HEK293 (cell line): ENCODE data around the gene ALDH16A1.

Experiments
- CTCF ChIA-PET: fragments of 350-600 bp; formaldehyde crosslinking; extraction: SDS; loops from one replicate; lab custom pipeline; 2021; ENCODE audit warnings: antibody characterized with exemption; lab: Yijun Ruan, JAX
- POLR2A ChIA-PET: fragments of 300-600 bp; formaldehyde crosslinking; extraction: SDS; loops from one replicate; lab custom pipeline; 2020; ENCODE audit warnings: antibody characterized with exemption, inconsistent platforms; lab: Yijun Ruan, JAX
- H3K27ac ChIP-seq: fragments of 200-500 bp; sonication (Bioruptor generic); 2 replicates; pipeline ENCODE4 v1.5.1; 2014; ENCODE audit warnings: low read depth, low read length, control low read depth, inconsistent platforms; ENCODE audit errors: extremely low read depth
- H3K36me3 ChIP-seq, 2 experiments: fragments of 200-500 bp in 1 of 2; sonication (Bioruptor generic) in 1 of 2; 1 replicate in 1 of 2; 2 replicates in 1 of 2; pipeline ENCODE4 v1.5.1; 2014 to 2017; ENCODE audit warnings: inconsistent platforms in 2 of 2, low read length in 2 of 2; ENCODE audit not compliant: control insufficient read depth in 2 of 2, insufficient read depth in 1 of 2
- H3K4me1 ChIP-seq: fragments of 200-500 bp; sonication (Bioruptor generic); 2 replicates; pipeline ENCODE4 v1.5.1; 2014; ENCODE audit warnings: mild to moderate bottlenecking, low read length, inconsistent platforms; ENCODE audit not compliant: control insufficient read depth, insufficient read depth
- H3K4me3 ChIP-seq: 2 replicates; pipeline ENCODE4 v1.5.1; 2011; ENCODE audit warnings: low read depth, mild to moderate bottlenecking, control low read depth, low read length, moderate library complexity
- H3K9me3 ChIP-seq: fragments of 200-500 bp; sonication (Bioruptor generic); 2 replicates; pipeline ENCODE4 v1.5.1; 2014; ENCODE audit warnings: low read depth, low read length, inconsistent platforms; ENCODE audit not compliant: control insufficient read depth, insufficient read depth
- BCL11B ChIP-seq: fragments of 450-650 bp; formaldehyde crosslinking; IDR thresholded peaks from 2 replicates; pipeline ENCODE4 v1.5.1; 2016; ENCODE audit warnings: low read depth, missing biosample characterization, missing genetic modification characterization
- KLF1 ChIP-seq: fragments of 450-650 bp; formaldehyde crosslinking; IDR thresholded peaks from 2 replicates; pipeline ENCODE4 v1.5.1; 2016; ENCODE audit warnings: missing biosample characterization, missing genetic modification characterization
- KLF10 ChIP-seq: fragments of 450-650 bp; IDR thresholded peaks from 2 replicates; pipeline ENCODE4 v1.5.1; 2018; ENCODE audit warnings: missing biosample characterization, mild to moderate bottlenecking, missing genetic modification characterization
- SP2 ChIP-seq: fragments of 450-650 bp; formaldehyde crosslinking; IDR thresholded peaks from 2 replicates; pipeline ENCODE4 v1.5.1; 2016; ENCODE audit warnings: missing biosample characterization, missing genetic modification characterization
- SP3 ChIP-seq: fragments of 450-650 bp; formaldehyde crosslinking; IDR thresholded peaks from 2 replicates; pipeline ENCODE4 v1.5.1; 2016; ENCODE audit warnings: missing biosample characterization, missing genetic modification characterization
- ZBTB17 ChIP-seq: fragments of 450-650 bp; formaldehyde crosslinking; IDR thresholded peaks from 2 replicates; pipeline ENCODE4 v1.5.1; 2016; ENCODE audit warnings: missing biosample characterization, missing genetic modification characterization
- ZFHX2 ChIP-seq: fragments of 450-650 bp; formaldehyde crosslinking; conservative IDR thresholded peaks from 2 replicates; pipeline ENCODE4 v1.5.1; 2016; ENCODE audit warnings: missing biosample characterization, missing genetic modification characterization
- ZNF121 ChIP-seq: fragments of 450-650 bp; formaldehyde crosslinking; IDR thresholded peaks from 2 replicates; pipeline ENCODE4 v1.5.1; 2016; ENCODE audit warnings: missing biosample characterization, missing genetic modification characterization
- ZNF202 ChIP-seq: fragments of 450-650 bp; formaldehyde crosslinking; IDR thresholded peaks from 2 replicates; pipeline ENCODE4 v1.5.1; 2016; ENCODE audit warnings: missing biosample characterization, missing genetic modification characterization, borderline replicate concordance
- ZNF335 ChIP-seq: fragments of 450-650 bp; formaldehyde crosslinking; conservative IDR thresholded peaks from 2 replicates; pipeline ENCODE4 v1.5.1; 2016; ENCODE audit warnings: missing biosample characterization, missing genetic modification characterization
- ZNF341 ChIP-seq: fragments of 450-650 bp; formaldehyde crosslinking; IDR thresholded peaks from 2 replicates; pipeline ENCODE4; 2016; ENCODE audit warnings: low read depth, missing biosample characterization, missing genetic modification characterization
- ZNF623 ChIP-seq: fragments of 450-650 bp; formaldehyde crosslinking; IDR thresholded peaks from 2 replicates; pipeline ENCODE4 v1.5.1; 2016; ENCODE audit warnings: missing biosample characterization, missing genetic modification characterization
- ZNF791 ChIP-seq: fragments of 450-650 bp; formaldehyde crosslinking; IDR thresholded peaks from 2 replicates; pipeline ENCODE4 v1.5.1; 2016; ENCODE audit warnings: missing biosample characterization, missing genetic modification characterization
- ZXDB ChIP-seq: fragments of 450-650 bp; formaldehyde crosslinking; IDR thresholded peaks from 2 replicates; pipeline ENCODE4 v1.5.1; 2016; ENCODE audit warnings: missing biosample characterization, missing genetic modification characterization
- TF ChIP-seq, protein P1 (sequence below): fragments of 450-650 bp; formaldehyde crosslinking; IDR thresholded peaks from 2 replicates; pipeline ENCODE4 v1.5.1; 2016; ENCODE audit warnings: missing biosample characterization, missing genetic modification characterization
- TF ChIP-seq, protein P2 (sequence below): fragments of 450-650 bp; formaldehyde crosslinking; IDR thresholded peaks from 2 replicates; pipeline ENCODE4 v1.5.1; 2016; ENCODE audit warnings: missing biosample characterization, missing genetic modification characterization, low read depth
- TF ChIP-seq, protein P3 (sequence below): fragments of 450-650 bp; formaldehyde crosslinking; optimal IDR thresholded peaks from 2 replicates; pipeline ENCODE3; 2016; ENCODE audit warnings: missing biosample characterization, mild to moderate bottlenecking, missing genetic modification characterization

The ALDH16A1 gene

DNA sequence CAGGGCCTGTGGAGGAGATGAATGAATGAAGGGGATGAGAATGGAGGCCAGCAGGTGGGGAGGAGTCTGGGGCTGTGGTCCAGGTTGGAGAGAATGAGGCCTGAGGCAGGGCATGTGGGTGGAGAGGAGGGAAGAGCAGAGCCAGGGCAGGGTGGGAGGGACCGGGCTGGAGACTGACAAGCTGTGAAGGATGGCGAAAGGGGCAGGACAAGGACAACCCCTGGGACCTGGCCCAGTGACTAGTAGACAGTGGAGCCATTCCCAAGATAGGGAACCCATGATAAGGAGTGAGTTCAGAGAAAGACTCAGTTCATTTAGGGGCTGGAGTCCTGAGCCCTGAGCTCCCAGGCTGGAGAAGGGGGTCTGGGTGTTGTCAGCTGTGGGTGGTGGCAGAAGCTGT lies 32.8 kb upstream of the ALDH16A1 start:
- no peak for TF ChIP-seq ZNF341
- no peak for TF ChIP-seq KLF10 (tag by site-specific recombination)
- peak; percentile 58 for TF ChIP-seq ZFHX2 (tag by site-specific recombination)
- Histone ChIP-seq H3K27ac (no peak overlapping the region), H3K4me3 (no peak overlapping the region), H3K36me3 (no peaks in the 10 kb centered on the region), H3K4me1 (peaks cover 5% of the 10 kb centered on the region), H3K9me3 (no peaks in the 10 kb centered on the region)
- ChIA-PET CTCF (interaction anchor here (1.1 to 4.5 kb wide), 5 partner anchors 9 to 38 kb away, joined by 3 to 28 read pairs (median 10); no protein-coding TSS in a partner anchor), POLR2A (no interaction called here)

DNA sequence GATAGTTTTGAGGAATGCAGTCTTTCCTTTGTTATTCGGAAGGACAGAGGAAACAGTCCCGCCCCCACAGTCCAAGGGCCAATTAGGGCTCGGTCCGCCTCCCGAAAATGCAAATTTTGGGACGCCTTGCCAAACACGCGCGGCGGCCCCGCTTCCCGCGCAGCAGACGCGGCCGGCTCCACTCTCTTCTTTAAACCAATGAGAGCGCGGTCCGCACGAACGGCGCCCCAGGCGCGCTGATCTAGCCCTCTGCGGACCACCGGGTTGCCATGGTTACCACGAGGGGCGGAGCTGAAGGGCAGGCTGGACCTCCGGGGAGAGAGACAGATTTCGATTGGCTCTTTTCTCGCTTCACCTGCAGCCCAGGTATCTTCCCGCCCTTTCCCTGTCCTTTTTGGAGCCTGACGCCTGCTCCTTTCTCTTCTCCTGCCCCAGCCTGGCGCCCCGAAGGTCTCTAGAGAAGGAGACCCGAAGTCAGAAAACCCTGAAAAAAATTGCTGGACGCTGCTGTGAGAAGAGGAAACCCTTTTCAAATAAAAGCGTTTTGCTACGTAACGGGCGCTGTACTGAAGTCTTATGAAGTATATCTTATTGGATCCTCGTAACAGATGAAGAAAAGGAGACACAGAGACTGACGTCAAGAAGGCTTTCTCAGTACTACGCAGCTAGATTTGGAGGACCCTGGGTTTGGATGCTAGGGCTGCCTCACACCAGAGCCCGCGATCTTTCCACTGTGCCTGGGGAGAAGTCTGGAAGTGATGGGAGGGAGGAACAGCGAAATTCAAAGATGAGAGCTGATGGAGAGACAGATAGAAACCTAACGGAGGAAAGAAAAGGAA lies 31.8 kb upstream of the ALDH16A1 start:
- Histone ChIP-seq H3K4me1 (peaks cover 5% of the 10 kb centered on the region), H3K4me3 (peak overlapping the region; percentile 16; the same call in 1 of the 2 replicates), H3K36me3 (no peaks in the 10 kb centered on the region), H3K27ac (no peak overlapping the region), H3K9me3 (no peaks in the 10 kb centered on the region)
- CTCF ChIA-PET = interaction anchor here (0.6 to 4.5 kb wide), 9 partner anchors 10 to 137 kb away, joined by 3 to 28 read pairs (median 4); no protein-coding TSS in a partner anchor
- TF ChIP-seq ZNF335 (peak; percentile 70), ZNF623 (no peak), ZNF791 (tag by site-specific recombination) (no peak; the same call in 1 of the 2 replicates), KLF1 (tag by site-specific recombination) (no peak), ZBTB17 (tag by site-specific recombination) (peak; percentile 52), BCL11B (tag by site-specific recombination) (no peak), SP3 (0 out of 2 replicates have a peak, but pooled peaks have one; percentile 29), ZNF202 (tag by site-specific recombination) (no peak), ZNF121 (tag by site-specific recombination) (no peak), ZXDB (tag by site-specific recombination) (peak; percentile 58), SP2 (peak; percentile 69)
- TF ChIP-seq, protein P1, sequence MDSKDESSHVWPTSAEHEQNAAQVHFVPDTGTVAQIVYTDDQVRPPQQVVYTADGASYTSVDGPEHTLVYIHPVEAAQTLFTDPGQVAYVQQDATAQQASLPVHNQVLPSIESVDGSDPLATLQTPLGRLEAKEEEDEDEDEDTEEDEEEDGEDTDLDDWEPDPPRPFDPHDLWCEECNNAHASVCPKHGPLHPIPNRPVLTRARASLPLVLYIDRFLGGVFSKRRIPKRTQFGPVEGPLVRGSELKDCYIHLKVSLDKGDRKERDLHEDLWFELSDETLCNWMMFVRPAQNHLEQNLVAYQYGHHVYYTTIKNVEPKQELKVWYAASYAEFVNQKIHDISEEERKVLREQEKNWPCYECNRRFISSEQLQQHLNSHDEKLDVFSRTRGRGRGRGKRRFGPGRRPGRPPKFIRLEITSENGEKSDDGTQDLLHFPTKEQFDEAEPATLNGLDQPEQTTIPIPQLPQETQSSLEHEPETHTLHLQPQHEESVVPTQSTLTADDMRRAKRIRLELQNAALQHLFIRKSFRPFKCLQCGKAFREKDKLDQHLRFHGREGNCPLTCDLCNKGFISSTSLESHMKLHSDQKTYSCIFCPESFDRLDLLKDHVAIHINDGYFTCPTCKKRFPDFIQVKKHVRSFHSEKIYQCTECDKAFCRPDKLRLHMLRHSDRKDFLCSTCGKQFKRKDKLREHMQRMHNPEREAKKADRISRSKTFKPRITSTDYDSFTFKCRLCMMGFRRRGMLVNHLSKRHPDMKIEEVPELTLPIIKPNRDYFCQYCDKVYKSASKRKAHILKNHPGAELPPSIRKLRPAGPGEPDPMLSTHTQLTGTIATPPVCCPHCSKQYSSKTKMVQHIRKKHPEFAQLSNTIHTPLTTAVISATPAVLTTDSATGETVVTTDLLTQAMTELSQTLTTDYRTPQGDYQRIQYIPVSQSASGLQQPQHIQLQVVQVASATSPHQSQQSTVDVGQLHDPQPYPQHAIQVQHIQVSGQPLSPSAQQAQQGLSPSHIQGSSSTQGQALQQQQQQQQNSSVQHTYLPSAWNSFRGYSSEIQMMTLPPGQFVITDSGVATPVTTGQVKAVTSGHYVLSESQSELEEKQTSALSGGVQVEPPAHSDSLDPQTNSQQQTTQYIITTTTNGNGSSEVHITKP (tag by site-specific recombination) = no peak
- TF ChIP-seq, protein P2, sequence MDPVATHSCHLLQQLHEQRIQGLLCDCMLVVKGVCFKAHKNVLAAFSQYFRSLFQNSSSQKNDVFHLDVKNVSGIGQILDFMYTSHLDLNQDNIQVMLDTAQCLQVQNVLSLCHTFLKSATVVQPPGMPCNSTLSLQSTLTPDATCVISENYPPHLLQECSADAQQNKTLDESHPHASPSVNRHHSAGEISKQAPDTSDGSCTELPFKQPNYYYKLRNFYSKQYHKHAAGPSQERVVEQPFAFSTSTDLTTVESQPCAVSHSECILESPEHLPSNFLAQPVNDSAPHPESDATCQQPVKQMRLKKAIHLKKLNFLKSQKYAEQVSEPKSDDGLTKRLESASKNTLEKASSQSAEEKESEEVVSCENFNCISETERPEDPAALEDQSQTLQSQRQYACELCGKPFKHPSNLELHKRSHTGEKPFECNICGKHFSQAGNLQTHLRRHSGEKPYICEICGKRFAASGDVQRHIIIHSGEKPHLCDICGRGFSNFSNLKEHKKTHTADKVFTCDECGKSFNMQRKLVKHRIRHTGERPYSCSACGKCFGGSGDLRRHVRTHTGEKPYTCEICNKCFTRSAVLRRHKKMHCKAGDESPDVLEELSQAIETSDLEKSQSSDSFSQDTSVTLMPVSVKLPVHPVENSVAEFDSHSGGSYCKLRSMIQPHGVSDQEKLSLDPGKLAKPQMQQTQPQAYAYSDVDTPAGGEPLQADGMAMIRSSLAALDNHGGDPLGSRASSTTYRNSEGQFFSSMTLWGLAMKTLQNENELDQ (tag by site-specific recombination) = no peak
- TF ChIP-seq, protein P3, sequence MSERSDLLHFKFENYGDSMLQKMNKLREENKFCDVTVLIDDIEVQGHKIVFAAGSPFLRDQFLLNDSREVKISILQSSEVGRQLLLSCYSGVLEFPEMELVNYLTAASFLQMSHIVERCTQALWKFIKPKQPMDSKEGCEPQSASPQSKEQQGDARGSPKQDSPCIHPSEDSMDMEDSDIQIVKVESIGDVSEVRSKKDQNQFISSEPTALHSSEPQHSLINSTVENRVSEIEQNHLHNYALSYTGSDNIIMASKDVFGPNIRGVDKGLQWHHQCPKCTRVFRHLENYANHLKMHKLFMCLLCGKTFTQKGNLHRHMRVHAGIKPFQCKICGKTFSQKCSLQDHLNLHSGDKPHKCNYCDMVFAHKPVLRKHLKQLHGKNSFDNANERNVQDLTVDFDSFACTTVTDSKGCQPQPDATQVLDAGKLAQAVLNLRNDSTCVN (tag by site-specific recombination) = peak; percentile 49
- POLR2A ChIA-PET = interaction anchor here (0.6 to 1.3 kb wide), 2 partner anchors 14 to 18 kb away, joined by 3 to 5 read pairs; no protein-coding TSS in a partner anchor
